Skeletal muscle satellite cell (primary cell): ENCODE data around the gene OR56A4. TPM values are rescaled to one million over a fixed set of nuclear protein-coding genes. Genes with fewer than 3 reads are reported as not detected.

ENCODE experiments used
- H3K27me3 ChIP-seq: 2 replicates; pipeline ENCODE4 v1.7.0; 2013; ENCODE audit warnings: low read length; ENCODE audit not compliant: control insufficient read depth, insufficient read depth
- H3K36me3 ChIP-seq: 2 replicates; pipeline ENCODE4 v1.7.0; 2013; ENCODE audit warnings: mild to moderate bottlenecking, control low read depth, low read length; ENCODE audit not compliant: insufficient read depth
- H3K4me1 ChIP-seq: 2 replicates; pipeline ENCODE4 v1.7.0; 2013; ENCODE audit warnings: low read length; ENCODE audit not compliant: control insufficient read depth, insufficient read depth
- H3K4me2 ChIP-seq: 2 replicates; pipeline ENCODE4 v1.7.0; 2013; ENCODE audit warnings: mild to moderate bottlenecking, low read length
- H3K4me3 ChIP-seq: 2 replicates; pipeline ENCODE4 v1.7.0; 2013; ENCODE audit warnings: low read length
- H3K9ac ChIP-seq: 2 replicates; pipeline ENCODE4 v1.7.0; 2013; ENCODE audit warnings: mild to moderate bottlenecking, low read depth, low read length, moderate library complexity
- H3K9me3 ChIP-seq: replicated peaks from 2 replicates; pipeline ENCODE4 v1.7.0; 2013; ENCODE audit warnings: mild to moderate bottlenecking, control low read depth, low read length
- small RNA-seq: library from RNA; depleted of rRNA; stranded (forward); fragments of <200 nt; gene quantifications from one replicate; pipeline ENCODE3, GENCODE V24; 2012

The OR56A4 gene

DNA sequence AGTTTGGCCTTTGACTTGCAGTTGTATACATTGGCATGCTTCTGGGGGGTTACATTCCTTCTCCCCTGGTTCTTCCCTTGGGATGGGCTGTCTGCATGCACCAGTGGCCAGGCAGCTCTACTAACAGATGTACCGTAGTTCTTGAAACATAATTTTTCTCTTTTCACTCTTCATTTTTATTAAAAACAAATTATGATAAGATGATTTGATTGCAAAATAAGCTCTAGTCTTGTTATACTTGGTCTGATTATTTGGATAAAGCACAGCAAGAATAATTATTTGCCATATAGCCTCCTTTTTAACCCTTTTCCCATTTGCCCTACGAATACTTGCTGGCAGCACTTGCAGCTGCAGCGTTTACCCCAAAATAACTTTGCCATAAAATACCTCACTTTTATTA, 51.2 kb downstream of the OR56A4 start:
- no peaks in the 10 kb centered on the region for H3K27me3 ChIP-seq
- no peaks in the 10 kb centered on the region for H3K9me3 ChIP-seq
- no peaks in the 10 kb centered on the region for H3K36me3 ChIP-seq
- no peak overlapping the region for H3K4me2 ChIP-seq
- H3K9ac ChIP-seq: no peak overlapping the region
- H3K4me3 ChIP-seq: no peak overlapping the region
- no peaks in the 10 kb centered on the region for H3K4me1 ChIP-seq

Small RNAs within 50 kb of the gene (small RNA-seq; reads per million reads assigned to genes)
- not detected for gene RNA5SP329
